KMS-11 (cell line): Measurements from ENCODE around the gene TOGARAM2.

Experiments used
- H2AFZ ChIP-seq: fragments of 200-600 bp; sonication (generic); 2 replicates; pipeline ENCODE4 v1.6.1; 2016; ENCODE audit warnings: antibody characterized with exemption, mixed run types, low read depth
- H3K27ac ChIP-seq: fragments of 200-600 bp; sonication (generic); 2 replicates; pipeline ENCODE4 v1.6.1; 2016; ENCODE audit warnings: mild to moderate bottlenecking, mixed run types
- H3K27me3 ChIP-seq: fragments of 200-600 bp; sonication (generic); 2 replicates; pipeline ENCODE4 v1.6.1; 2017; ENCODE audit warnings: mild to moderate bottlenecking, low read depth, mixed run types, moderate library complexity; ENCODE audit not compliant: insufficient read depth
- H3K36me3 ChIP-seq: fragments of 200-600 bp; sonication (generic); 2 replicates; pipeline ENCODE4 v1.6.1; 2017; ENCODE audit warnings: mild to moderate bottlenecking, mixed run types; ENCODE audit not compliant: insufficient read depth
- H3K4me1 ChIP-seq: fragments of 200-600 bp; sonication (generic); 2 replicates; pipeline ENCODE4 v1.6.1; 2016; ENCODE audit warnings: mild to moderate bottlenecking, low read depth, mixed run types; ENCODE audit not compliant: poor library complexity, severe bottlenecking
- H3K4me2 ChIP-seq: fragments of 200-600 bp; sonication (generic); 2 replicates; pipeline ENCODE4 v1.7.0; 2016; ENCODE audit warnings: mild to moderate bottlenecking, mixed run types
- H3K4me3 ChIP-seq: fragments of 200-600 bp; sonication (generic); IDR thresholded peaks from 2 replicates; pipeline ENCODE4 v1.6.1; 2017; ENCODE audit warnings: low read depth, low read length, mixed read lengths; ENCODE audit not compliant: insufficient read depth
- H3K79me2 ChIP-seq: fragments of 200-600 bp; sonication (generic); 2 replicates; pipeline ENCODE4 v1.6.1; 2016; ENCODE audit warnings: low read depth, mixed run types; ENCODE audit not compliant: insufficient read depth
- H3K9ac ChIP-seq: fragments of 200-600 bp; sonication (generic); 2 replicates; pipeline ENCODE4 v1.6.1; 2016; ENCODE audit warnings: mild to moderate bottlenecking, mixed run types
- H4K20me1 ChIP-seq: fragments of 200-600 bp; sonication (generic); 2 replicates; pipeline ENCODE4 v1.6.1; 2016; ENCODE audit warnings: mild to moderate bottlenecking, mixed run types; ENCODE audit not compliant: insufficient read depth
- CTCF ChIP-seq: fragments of 200-600 bp; sonication (generic); conservative IDR thresholded peaks from 2 replicates; pipeline ENCODE4 v1.6.1; 2017; ENCODE audit warnings: low read depth, mild to moderate bottlenecking, antibody characterized with exemption, low read length, moderate library complexity, mixed read lengths

TOGARAM2 gene

GRCh38 chr2:28981016-28981441 is at the start of gene TOGARAM2:
Gene TOGARAM2 (plus strand): TSS chr2:28981298. CDS start chr2:28994835, 13,537 bp downstream.
- no peaks in the 10 kb centered on the region for H4K20me1 ChIP-seq
- no peak within 1 kb of the TSS for H2AFZ ChIP-seq
- TF ChIP-seq CTCF, result no peak
- H3K4me3 ChIP-seq, result no peak within 1 kb of the TSS
- no peaks in the 10 kb centered on the region for H3K36me3 ChIP-seq
- H3K4me2 ChIP-seq, result no peak within 1 kb of the TSS
- no peaks in the 10 kb centered on the region for H3K27me3 ChIP-seq
- H3K27ac ChIP-seq, result no peak within 1 kb of the TSS
- H3K9ac ChIP-seq, result no peak within 1 kb of the TSS
- no peaks in the 10 kb centered on the region for H3K79me2 ChIP-seq
- H3K4me1 ChIP-seq, result no peaks in the 10 kb centered on the region

DNA sequence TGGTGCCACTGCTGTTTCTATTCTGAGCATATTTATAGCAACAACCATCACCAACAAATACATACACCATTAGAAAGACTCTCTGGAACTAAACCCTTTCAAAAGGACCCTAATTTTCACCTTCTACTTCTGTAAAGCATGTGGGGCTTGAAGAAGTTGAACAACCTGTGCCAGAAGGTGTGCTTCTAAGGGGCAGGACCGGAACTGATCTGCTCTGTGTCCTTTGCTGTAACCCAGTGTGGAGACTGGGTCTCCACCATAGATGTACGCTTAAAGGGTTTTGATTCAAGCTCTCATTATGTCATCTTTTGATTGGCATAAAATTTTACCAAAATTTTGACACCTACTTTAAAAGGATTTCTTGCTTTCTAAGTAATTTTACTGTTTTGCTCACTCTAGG is 46.3 kb upstream of the TOGARAM2 start:
- TF ChIP-seq CTCF, result no peak
- peaks cover 40% of the 10 kb centered on the region for H3K36me3 ChIP-seq
- no peaks in the 10 kb centered on the region for H3K4me1 ChIP-seq
- no peak overlapping the region for H3K27ac ChIP-seq
- H4K20me1 ChIP-seq, result peaks cover 8% of the 10 kb centered on the region; the same call in 1 of the 2 replicates
- no peak overlapping the region for H3K4me2 ChIP-seq
- H3K9ac ChIP-seq, result no peak overlapping the region
- H3K79me2 ChIP-seq, result peaks cover 42% of the 10 kb centered on the region; the same call in 1 of the 2 replicates
- no peak overlapping the region for H2AFZ ChIP-seq
- H3K27me3 ChIP-seq, result no peaks in the 10 kb centered on the region
- no peak overlapping the region for H3K4me3 ChIP-seq

- no peak overlapping the region for H2AFZ ChIP-seq
- no peak overlapping the region for H3K4me3 ChIP-seq
- no peak for TF ChIP-seq CTCF
- no peak overlapping the region for H3K9ac ChIP-seq
- no peak overlapping the region for H3K27ac ChIP-seq
- H3K4me1 ChIP-seq, result no peaks in the 10 kb centered on the region
- peaks cover 9% of the 10 kb centered on the region for H4K20me1 ChIP-seq
- H3K36me3 ChIP-seq, result peaks cover 56% of the 10 kb centered on the region
- H3K4me2 ChIP-seq, result no peak overlapping the region
- peaks cover under 1% of the 10 kb centered on the region; the same call in 1 of the 2 replicates for H3K79me2 ChIP-seq
- H3K27me3 ChIP-seq, result no peaks in the 10 kb centered on the region
Measured at GRCh38 chr2:28941008-28941407, 40.1 kb upstream of the TOGARAM2 start.

- H3K79me2 ChIP-seq, result no peaks in the 10 kb centered on the region
- H3K36me3 ChIP-seq, result peaks cover 66% of the 10 kb centered on the region
- no peak overlapping the region for H3K4me3 ChIP-seq
- no peak overlapping the region for H2AFZ ChIP-seq
- H3K4me2 ChIP-seq, result no peak overlapping the region
- no peak for TF ChIP-seq CTCF
- H3K4me1 ChIP-seq, result no peaks in the 10 kb centered on the region
- peaks cover 11% of the 10 kb centered on the region; the same call in 1 of the 2 replicates for H4K20me1 ChIP-seq
- H3K27me3 ChIP-seq, result no peaks in the 10 kb centered on the region
- H3K27ac ChIP-seq, result no peak overlapping the region
- H3K9ac ChIP-seq, result no peak overlapping the region
Measured at GRCh38 chr2:28944535-28945248, 36.4 kb upstream of the TOGARAM2 start.
